NCI-H1105 (cell line): ENCODE results near the gene PDCL3.

ENCODE experiments used
- DNase-seq: peaks from one replicate; lab custom pipeline; 2025; lab: John Stamatoyannopoulos, UW

PDCL3 gene

GRCh38 chr2:100611079-100612029, 48.6 kb downstream of the PDCL3 start:
- DNase-seq, result no peak

GRCh38 chr2:100612388-100613000, 49.7 kb downstream of the PDCL3 start:
- no peak for DNase-seq

- no peak for DNase-seq
Observed at GRCh38 chr2:100613719-100614118, 50.9 kb downstream of the PDCL3 start.

- no peak for DNase-seq
Observed at GRCh38 chr2:100614455-100615000, 51.7 kb downstream of the PDCL3 start.

- no peak for DNase-seq
Observed at GRCh38 chr2:100615471-100615870, 52.7 kb downstream of the PDCL3 start.

- DNase-seq, result no peak
Observed at GRCh38 chr2:100615886-100616285, 53.1 kb downstream of the PDCL3 start.

- DNase-seq, result no peak
Observed at GRCh38 chr2:100616841-100617390, 54.1 kb downstream of the PDCL3 start.

- no peak for DNase-seq
Observed at GRCh38 chr2:100619951-100620350, 57.2 kb downstream of the PDCL3 start.

GRCh38 chr2:100620481-100620880, 57.7 kb downstream of the PDCL3 start:
- DNase-seq, result no peak

- DNase-seq, result no peak
Observed at GRCh38 chr2:100621371-100621951, 58.7 kb downstream of the PDCL3 start.

GRCh38 chr2:100623033-100623715, 60.4 kb downstream of the PDCL3 start:
- no peak for DNase-seq

- no peak for DNase-seq
Observed at GRCh38 chr2:100623930-100624329, 61.1 kb downstream of the PDCL3 start.

GRCh38 chr2:100624536-100624935, 61.7 kb downstream of the PDCL3 start:
- DNase-seq, result no peak

GRCh38 chr2:100625717-100626116, 62.9 kb downstream of the PDCL3 start:
- DNase-seq, result no peak
